ENCODE results near the gene GSTM1.

- TF ChIP-seq CTCF (IDR thresholded peaks at IDR 0.05) (no peak), EZH2 (IDR thresholded peaks at IDR 0.05; ENCODE audit: borderline replicate concordance, insufficient read depth, low read depth, low read length, poor library complexity, severe bottlenecking) (no peak)
Measured at GRCh38 chr1:109652402-109652801, 35.2 kb upstream of the GSTM1 start.
